HG03025 (cell line): ENCODE results near the gene BCAS3.
"Not testable (repeated sequence)": the region's sequence is repeated elsewhere in the genome, so short reads cannot be mapped to it uniquely, and the experiment has no call there.

ENCODE experiments used
- ATAC-seq: cut with Tn5 transposase; IDR thresholded peaks from one replicate; pipeline ENCODE4 v1.9.1; 2021; ENCODE audit warnings: mild to moderate bottlenecking, moderate library complexity; ENCODE audit not compliant: unreplicated experiment, low FRiP score

The BCAS3 gene

GRCh38 chr17:60677308-60678117 lies at the start of gene BCAS3:
BCAS3 (plus strand) TSS chr17:60677851.
- peak; percentile 93 for ATAC-seq

DNA sequence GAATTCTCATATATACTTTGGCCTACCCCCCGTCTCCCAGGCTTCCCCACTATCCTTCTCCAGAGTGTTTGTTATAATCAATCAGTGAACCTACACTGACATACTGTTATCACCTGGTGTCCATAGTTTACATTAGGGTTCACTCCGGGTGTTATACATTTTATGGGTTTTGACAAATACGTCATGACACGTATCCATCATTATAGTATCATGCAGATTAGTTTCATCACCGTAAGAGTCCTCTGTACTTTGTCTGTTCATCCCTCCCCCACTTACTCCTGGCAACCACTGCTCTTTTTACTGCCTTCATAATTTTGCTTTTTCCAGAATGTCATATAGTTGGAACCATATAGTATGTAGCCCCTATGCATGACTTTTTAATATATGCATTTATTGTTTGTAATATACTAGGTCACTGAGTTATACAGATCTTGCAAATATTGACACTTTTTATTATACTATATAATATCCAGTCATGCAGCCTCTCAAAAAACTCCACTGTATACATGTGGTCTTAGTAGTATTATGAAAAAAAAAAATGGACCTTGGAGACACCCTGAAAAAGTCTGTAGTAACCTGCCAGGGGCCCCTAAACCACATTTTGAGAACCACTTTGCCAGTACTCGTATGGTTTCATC lies 49.3 kb upstream of the BCAS3 start:
- no peak for ATAC-seq

DNA sequence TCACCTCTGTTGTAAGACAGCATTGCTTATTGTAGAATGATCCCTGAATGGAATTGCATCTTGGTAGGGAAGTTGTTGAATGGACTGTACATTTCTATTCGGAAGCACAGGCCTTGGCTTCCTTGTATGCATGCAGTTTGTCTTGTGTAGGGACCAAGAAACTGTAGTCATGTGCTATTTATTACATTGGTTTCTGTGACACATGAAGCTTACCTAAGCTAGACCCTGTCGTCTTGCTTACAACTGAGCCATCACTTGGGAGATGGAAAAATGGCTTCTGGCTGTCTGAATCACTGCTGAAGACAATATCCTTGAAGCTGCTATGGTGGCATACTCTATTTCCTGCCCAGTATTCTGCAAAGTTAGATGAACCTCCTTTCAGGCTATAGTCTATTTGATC lies 48.5 kb upstream of the BCAS3 start:
- no peak for ATAC-seq

GRCh38 chr17:60630352-60630751 lies 47.3 kb upstream of the BCAS3 start:
- ATAC-seq = no peak

- ATAC-seq = no peak
Observed at GRCh38 chr17:60631119-60631518, 46.5 kb upstream of the BCAS3 start.

DNA sequence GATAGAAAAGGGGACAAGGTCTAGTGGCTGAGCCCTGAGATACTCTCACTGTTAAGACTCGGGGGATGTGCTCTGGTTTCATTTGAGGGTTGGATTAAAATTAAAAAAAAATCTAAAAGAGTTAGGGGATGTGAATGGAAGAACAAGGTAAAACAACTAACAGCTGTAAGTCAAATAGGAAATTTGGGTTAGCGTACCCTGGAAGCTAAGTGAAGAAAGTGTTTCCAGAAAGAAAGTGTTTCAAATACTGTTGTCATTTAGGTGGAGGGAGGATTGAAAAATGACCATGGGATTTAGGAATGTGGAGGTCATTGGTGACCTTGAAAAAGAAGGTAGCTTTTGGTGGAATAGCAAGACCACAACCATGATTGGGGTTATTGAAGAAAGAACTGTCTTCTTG lies 40.0 kb upstream of the BCAS3 start:
- ATAC-seq = no peak

- ATAC-seq = no peak
Observed at GRCh38 chr17:60639019-60639330, 38.7 kb upstream of the BCAS3 start.

- no peak for ATAC-seq
Observed at GRCh38 chr17:60640503-60640902, 37.1 kb upstream of the BCAS3 start.

- no peak for ATAC-seq
Observed at GRCh38 chr17:60641126-60641525, 36.5 kb upstream of the BCAS3 start.

GRCh38 chr17:60641810-60642220 lies 35.8 kb upstream of the BCAS3 start:
- no peak for ATAC-seq

DNA sequence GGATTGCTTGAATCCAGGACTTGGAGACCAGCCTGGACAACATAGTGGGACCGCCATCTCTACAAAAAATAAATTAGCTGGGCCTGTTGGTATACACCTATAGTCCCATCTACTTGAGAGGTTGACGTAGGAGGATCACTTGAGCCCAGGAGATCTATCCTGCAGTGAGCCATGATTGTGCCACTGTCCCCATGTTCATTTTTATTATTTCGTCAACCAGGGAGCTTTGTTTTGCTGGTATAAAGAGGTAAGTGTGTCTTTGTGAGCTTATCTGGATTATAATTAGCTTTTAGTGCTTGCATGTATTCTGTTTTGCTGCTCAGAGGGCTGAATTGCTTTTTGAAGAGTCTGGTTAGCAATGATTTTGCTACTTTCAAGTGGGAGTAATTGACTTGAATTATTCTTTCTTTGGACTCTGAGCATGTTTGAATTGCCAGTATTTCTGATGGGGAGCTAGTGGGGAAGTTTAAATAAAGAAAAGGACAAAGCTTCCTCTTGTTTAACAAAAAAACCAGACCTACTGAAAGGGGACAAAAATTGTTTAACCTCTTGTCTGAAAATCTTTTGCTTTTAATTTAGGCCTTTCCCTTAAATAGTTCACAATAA lies 31.6 kb upstream of the BCAS3 start:
- ATAC-seq = no peak

- no peak for ATAC-seq
Observed at GRCh38 chr17:60646701-60647100, 30.9 kb upstream of the BCAS3 start.

- ATAC-seq = no peak
Observed at GRCh38 chr17:60647705-60648104, 29.9 kb upstream of the BCAS3 start.

DNA sequence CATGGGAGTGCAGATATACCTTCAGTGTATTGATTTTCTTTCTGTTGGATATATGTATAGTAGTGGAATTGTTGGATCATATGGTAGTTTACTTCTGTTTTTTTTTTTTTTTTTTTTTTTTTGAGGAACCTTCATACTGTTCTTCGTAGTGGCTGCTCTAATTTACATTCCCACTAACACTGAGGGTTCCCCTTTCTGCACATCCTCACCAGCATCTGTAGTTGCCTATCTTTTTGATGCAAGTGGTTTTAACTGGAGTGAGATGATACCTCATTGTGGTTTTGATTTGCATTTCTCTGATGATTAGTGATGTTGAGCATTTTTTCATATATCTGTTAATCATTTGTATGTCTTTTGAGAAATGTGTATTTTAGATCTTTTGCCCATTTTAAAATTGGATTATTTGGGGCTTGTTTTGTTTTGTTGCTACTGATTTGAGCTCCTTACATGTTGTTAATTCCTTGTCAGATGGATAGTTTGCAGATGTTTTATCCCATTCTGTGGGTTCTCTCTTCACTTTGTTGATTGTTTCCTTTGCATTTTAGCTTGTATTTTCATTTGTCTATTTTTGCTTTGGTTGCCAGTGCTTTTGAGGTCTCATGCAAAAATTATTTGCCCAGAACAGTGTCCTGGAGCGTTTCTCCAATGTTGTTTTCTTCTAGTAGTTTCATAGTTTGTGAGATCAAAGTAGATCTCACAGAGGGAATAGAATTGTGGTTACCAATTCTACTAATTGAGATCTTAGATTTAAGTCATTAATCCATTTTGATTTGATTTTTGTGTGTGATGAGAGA lies 25.0 kb upstream of the BCAS3 start:
- no peak for ATAC-seq

- ATAC-seq = no peak
Observed at GRCh38 chr17:60653569-60653968, 24.1 kb upstream of the BCAS3 start.

DNA sequence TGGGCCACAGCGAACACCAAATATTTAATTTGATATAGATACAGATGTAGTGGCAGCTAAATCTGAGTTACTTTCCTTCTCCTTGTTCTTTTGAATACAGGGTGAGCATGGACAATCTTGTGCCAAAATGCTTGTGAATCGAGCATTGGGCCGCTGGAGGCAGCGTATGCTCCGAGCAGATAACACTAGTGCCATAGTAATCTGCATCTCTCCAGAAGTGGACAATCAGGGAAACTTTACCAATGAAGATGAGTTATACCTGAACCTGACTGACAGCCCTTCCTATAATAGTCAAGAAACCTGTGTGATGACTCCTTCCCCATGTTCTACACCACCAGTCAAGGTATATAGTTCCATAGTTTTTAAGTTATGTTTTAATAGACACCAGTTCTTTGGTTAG lies 21.2 kb upstream of the BCAS3 start:
- ATAC-seq = no peak

- no peak for ATAC-seq
Observed at GRCh38 chr17:60659156-60659555, 18.5 kb upstream of the BCAS3 start.

DNA sequence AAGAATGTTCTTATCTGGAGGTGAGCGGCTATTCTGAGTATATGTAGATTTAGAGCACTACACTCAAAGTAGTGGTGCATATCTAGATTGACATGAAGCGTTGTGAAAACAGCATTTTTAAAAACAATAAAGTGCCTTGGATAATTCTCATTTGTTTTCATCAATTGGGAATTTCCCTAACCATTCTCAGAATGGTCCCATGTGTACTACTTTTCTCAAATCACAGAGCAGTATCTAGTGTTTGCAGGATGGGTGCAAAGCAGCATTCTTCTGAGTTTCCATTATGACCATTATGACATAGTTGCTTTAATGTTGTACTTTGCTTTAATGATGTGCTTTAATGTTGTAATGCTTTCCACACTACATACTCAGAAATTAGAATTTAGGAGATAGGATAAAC lies 16.2 kb upstream of the BCAS3 start:
- ATAC-seq = no peak

GRCh38 chr17:60664022-60664421 lies 13.6 kb upstream of the BCAS3 start:
- no peak for ATAC-seq

- no peak for ATAC-seq
Observed at GRCh38 chr17:60665602-60666001, 12.0 kb upstream of the BCAS3 start.

- not testable (repeated sequence) for ATAC-seq
Observed at GRCh38 chr17:60668741-60669140, 8.9 kb upstream of the BCAS3 start.
